MM.1S (cell line): Measurements from ENCODE around the gene EVX2.

ENCODE experiments used
- DNase-seq: peaks from one replicate; pipeline ENCODE4 v3.0.0-alpha.2; 2015
- H2AFZ ChIP-seq: fragments of 300-600 bp; sonication (generic); 2 replicates; pipeline ENCODE4 v1.6.0; 2016; ENCODE audit warnings: antibody characterized with exemption, low read length
- H3F3A ChIP-seq: fragments of 300-600 bp; sonication (generic); 2 replicates; pipeline ENCODE4 v1.6.1; 2016; ENCODE audit warnings: mild to moderate bottlenecking, antibody characterized with exemption, low read length, moderate library complexity, mixed read lengths; ENCODE audit not compliant: insufficient read depth
- H3K27ac ChIP-seq: fragments of 300-600 bp; sonication (generic); 2 replicates; pipeline ENCODE4 v1.5.1; 2016; ENCODE audit warnings: mild to moderate bottlenecking, low read length
- H3K27me3 ChIP-seq: fragments of 300-600 bp; sonication (generic); replicated peaks from 2 replicates; pipeline ENCODE4 v1.6.0; 2016; ENCODE audit warnings: low read length; ENCODE audit not compliant: insufficient read depth
- H3K36me3 ChIP-seq: fragments of 300-600 bp; sonication (generic); replicated peaks from 2 replicates; pipeline ENCODE4 v1.6.1; 2016; ENCODE audit warnings: mild to moderate bottlenecking, low read length, mixed read lengths; ENCODE audit not compliant: insufficient read depth
- H3K4me1 ChIP-seq: fragments of 300-600 bp; sonication (generic); 2 replicates; pipeline ENCODE4 v1.6.1; 2016; ENCODE audit warnings: low read length, mixed read lengths
- H3K4me2 ChIP-seq: fragments of 300-600 bp; sonication (generic); 2 replicates; pipeline ENCODE4 v1.6.0; 2016; ENCODE audit warnings: low read depth, low read length
- H3K4me3 ChIP-seq: fragments of 300-600 bp; sonication (generic); 2 replicates; pipeline ENCODE4 v1.5.1; 2016; ENCODE audit warnings: low read length, mixed read lengths
- H3K79me2 ChIP-seq: fragments of 300-600 bp; sonication (generic); 2 replicates; pipeline ENCODE4 v1.6.1; 2016; ENCODE audit warnings: mixed run types, low read length, mixed read lengths
- H3K9ac ChIP-seq: fragments of 300-600 bp; sonication (generic); 2 replicates; pipeline ENCODE4 v1.6.1; 2016; ENCODE audit warnings: low read length, mixed read lengths
- H3K9me2 ChIP-seq: fragments of 300-600 bp; sonication (generic); replicated peaks from 2 replicates; pipeline ENCODE4 v1.6.1; 2016; ENCODE audit warnings: mild to moderate bottlenecking, low read length, mixed read lengths; ENCODE audit not compliant: insufficient read depth
- H3K9me3 ChIP-seq: fragments of 300-600 bp; sonication (generic); replicated peaks from 2 replicates; pipeline ENCODE4 v1.6.1; 2016; ENCODE audit warnings: mild to moderate bottlenecking, low read length, mixed read lengths; ENCODE audit not compliant: insufficient read depth
- H4K20me1 ChIP-seq: fragments of 300-600 bp; sonication (generic); 2 replicates; pipeline ENCODE4 v1.6.1; 2016; ENCODE audit warnings: mild to moderate bottlenecking, low read length, moderate library complexity, mixed read lengths; ENCODE audit not compliant: insufficient read depth
- CTCF ChIP-seq: fragments of 300-600 bp; sonication (generic); IDR thresholded peaks from 2 replicates; pipeline ENCODE4 v1.5.1; 2016; ENCODE audit warnings: antibody characterized with exemption, low read length, mixed read lengths
- EZH2 ChIP-seq: fragments of 300-600 bp; sonication (generic); optimal IDR thresholded peaks from 2 replicates; pipeline ENCODE3; 2017; ENCODE audit warnings: low read depth, mild to moderate bottlenecking, antibody characterized with exemption, low read length, mixed read lengths
- EZH2phosphoT487 ChIP-seq: fragments of 300-600 bp; sonication (generic); IDR thresholded peaks from 2 replicates; pipeline ENCODE4 v1.6.1; 2018; ENCODE audit warnings: antibody characterized with exemption, low read length

EVX2 gene

DNA sequence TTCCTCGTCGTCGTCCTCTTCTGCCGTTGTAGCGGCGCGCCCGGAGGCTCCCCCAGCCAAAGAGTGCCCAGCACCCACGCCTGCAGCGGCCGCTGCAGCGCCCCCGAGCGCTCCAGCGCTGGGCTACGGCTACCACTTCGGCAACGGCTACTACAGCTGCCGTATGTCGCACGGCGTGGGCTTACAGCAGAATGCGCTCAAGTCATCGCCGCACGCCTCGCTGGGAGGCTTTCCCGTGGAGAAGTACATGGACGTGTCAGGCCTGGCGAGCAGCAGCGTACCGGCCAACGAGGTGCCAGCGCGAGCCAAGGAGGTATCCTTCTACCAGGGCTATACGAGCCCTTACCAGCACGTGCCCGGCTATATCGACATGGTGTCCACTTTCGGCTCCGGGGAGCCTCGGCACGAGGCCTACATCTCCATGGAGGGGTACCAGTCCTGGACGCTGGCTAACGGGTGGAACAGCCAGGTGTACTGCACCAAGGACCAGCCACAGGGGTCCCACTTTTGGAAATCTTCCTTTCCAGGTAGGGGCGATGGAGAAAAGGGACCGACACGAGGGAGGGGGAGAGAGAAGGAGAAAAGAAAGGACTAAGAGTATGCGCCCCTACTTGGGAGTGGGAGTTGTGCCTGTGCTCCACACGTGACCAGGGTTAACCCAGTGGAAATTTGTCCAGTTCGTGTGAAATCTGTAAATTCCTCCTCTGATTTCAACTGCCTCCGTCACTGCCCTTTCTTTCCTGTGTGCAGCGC is 9.6 kb upstream of the EVX2 start:
- no peaks in the 10 kb centered on the region for H4K20me1 ChIP-seq
- no peaks in the 10 kb centered on the region for H3K9me2 ChIP-seq
- H3F3A ChIP-seq, result peaks cover 17% of the 10 kb centered on the region
- DNase-seq, result no peak
- H2AFZ ChIP-seq, result no peak overlapping the region
- H3K27ac ChIP-seq, result no peak overlapping the region
- no peak overlapping the region for H3K4me2 ChIP-seq
- H3K79me2 ChIP-seq, result no peaks in the 10 kb centered on the region
- no peak overlapping the region for H3K9ac ChIP-seq
- 0 out of 2 replicates have a peak, but pooled peaks cover 5% of the 10 kb centered on the region for H3K4me1 ChIP-seq
- TF ChIP-seq EZH2phosphoT487 (no peak), EZH2 (no peak), CTCF (no peak)
- no peaks in the 10 kb centered on the region for H3K36me3 ChIP-seq
- H3K27me3 ChIP-seq, result 0 out of 2 replicates have a peak, but pooled peaks cover 9% of the 10 kb centered on the region
- H3K4me3 ChIP-seq, result no peak overlapping the region
- no peaks in the 10 kb centered on the region for H3K9me3 ChIP-seq

GRCh38 chr2:176092270-176093144 is 8.7 kb upstream of the EVX2 start, which contains the start of gene HOXD13:
Gene HOXD13 (plus strand): TSS chr2:176092721. CDS start chr2:176092891, 170 bp downstream.
- no peak within 1 kb of the TSS for H3K4me3 ChIP-seq
- no peak within 1 kb of the TSS for H3K27ac ChIP-seq
- H2AFZ ChIP-seq, result no peak within 1 kb of the TSS

More at GRCh38 chr2:176092270-176093144, 8.7 kb upstream of the EVX2 start, which contains the start of gene HOXD13:
- no peaks in the 10 kb centered on the region for H3K36me3 ChIP-seq
- H3K9ac ChIP-seq, result no peak within 1 kb of the TSS
- H3K4me2 ChIP-seq, result no peak within 1 kb of the TSS
- H3K9me2 ChIP-seq, result no peaks in the 10 kb centered on the region
- H3K9me3 ChIP-seq, result no peaks in the 10 kb centered on the region
- 0 out of 2 replicates have a peak, but pooled peaks cover 9% of the 10 kb centered on the region for H3K27me3 ChIP-seq
- TF ChIP-seq EZH2phosphoT487 (no peak), CTCF (no peak), EZH2 (no peak)
- DNase-seq, result no peak
- peaks cover 17% of the 10 kb centered on the region for H3F3A ChIP-seq
- no peaks in the 10 kb centered on the region for H4K20me1 ChIP-seq
- 0 out of 2 replicates have a peak, but pooled peaks cover 5% of the 10 kb centered on the region for H3K4me1 ChIP-seq
- H3K79me2 ChIP-seq, result no peaks in the 10 kb centered on the region
